Renal cortex interstitium (tissue), 11 donors: Measurements from ENCODE around the gene IGSF9B. TPM values are rescaled to one million over a fixed set of nuclear protein-coding genes. Genes with fewer than 3 reads are reported as not detected.

Experiments used
- DNase-seq, 11 donors: peaks; one replicate each; pipeline ENCODE4 v3.0.0-alpha.2; 2013; ENCODE audit warnings: low read depth in 9 of 11, low spot score in 4 of 11; ENCODE audit errors: extremely low read depth in 1 of 11
- polyA plus RNA-seq, 3 donors: library from polyadenylated mRNA; unstranded; fragments of 120-200 nt; gene quantifications; one replicate each; pipeline ENCODE4 v1.2.1, GENCODE V29; 2013; ENCODE audit not compliant: insufficient read length in 3 of 3

IGSF9B gene
- polyA plus RNA-seq, 3 donors = 5.1 to 8.4 (median 8.2) TPM

GRCh38 chr11:133929401-133930052, 27.2 kb downstream of the IGSF9B start:
- DNase-seq = no peak

GRCh38 chr11:133928628-133929059, 28.1 kb downstream of the IGSF9B start:
- no peak for DNase-seq

GRCh38 chr11:133927690-133928627, 28.8 kb downstream of the IGSF9B start:
- DNase-seq = peak in 2 of 11 donors; percentile 38 to 47

- DNase-seq = no peak
Observed at GRCh38 chr11:133926466-133927246, 30.1 kb downstream of the IGSF9B start.

GRCh38 chr11:133925756-133926155, 31.0 kb downstream of the IGSF9B start:
- no peak for DNase-seq

GRCh38 chr11:133924661-133925060, 32.1 kb downstream of the IGSF9B start:
- DNase-seq = no peak

GRCh38 chr11:133922078-133922870, 34.5 kb downstream of the IGSF9B start:
- DNase-seq = no peak

- DNase-seq = no peak
Observed at GRCh38 chr11:133921513-133921912, 35.3 kb downstream of the IGSF9B start.

GRCh38 chr11:133921026-133921425, 35.7 kb downstream of the IGSF9B start:
- no peak for DNase-seq

GRCh38 chr11:133920109-133920990, 36.4 kb downstream of the IGSF9B start:
- DNase-seq = no peak

- no peak for DNase-seq
Observed at GRCh38 chr11:133919330-133920108, 37.2 kb downstream of the IGSF9B start.

- DNase-seq = no peak
Observed at GRCh38 chr11:133918608-133919260, 38.0 kb downstream of the IGSF9B start.

GRCh38 chr11:133917921-133918607, 38.7 kb downstream of the IGSF9B start:
- no peak for DNase-seq

GRCh38 chr11:133916784-133917440, 39.9 kb downstream of the IGSF9B start:
- DNase-seq = no peak

GRCh38 chr11:133913761-133914160, 43.0 kb downstream of the IGSF9B start:
- no peak for DNase-seq
